ENCODE results near the gene CIB2. TPM values are rescaled to one million over a fixed set of nuclear protein-coding genes. Genes with fewer than 3 reads are reported as not detected.

CIB2 gene
- total and polyA plus RNA-seq, 7 donors, result 3.5 to 41.4 (median 10.5) TPM

DNA sequence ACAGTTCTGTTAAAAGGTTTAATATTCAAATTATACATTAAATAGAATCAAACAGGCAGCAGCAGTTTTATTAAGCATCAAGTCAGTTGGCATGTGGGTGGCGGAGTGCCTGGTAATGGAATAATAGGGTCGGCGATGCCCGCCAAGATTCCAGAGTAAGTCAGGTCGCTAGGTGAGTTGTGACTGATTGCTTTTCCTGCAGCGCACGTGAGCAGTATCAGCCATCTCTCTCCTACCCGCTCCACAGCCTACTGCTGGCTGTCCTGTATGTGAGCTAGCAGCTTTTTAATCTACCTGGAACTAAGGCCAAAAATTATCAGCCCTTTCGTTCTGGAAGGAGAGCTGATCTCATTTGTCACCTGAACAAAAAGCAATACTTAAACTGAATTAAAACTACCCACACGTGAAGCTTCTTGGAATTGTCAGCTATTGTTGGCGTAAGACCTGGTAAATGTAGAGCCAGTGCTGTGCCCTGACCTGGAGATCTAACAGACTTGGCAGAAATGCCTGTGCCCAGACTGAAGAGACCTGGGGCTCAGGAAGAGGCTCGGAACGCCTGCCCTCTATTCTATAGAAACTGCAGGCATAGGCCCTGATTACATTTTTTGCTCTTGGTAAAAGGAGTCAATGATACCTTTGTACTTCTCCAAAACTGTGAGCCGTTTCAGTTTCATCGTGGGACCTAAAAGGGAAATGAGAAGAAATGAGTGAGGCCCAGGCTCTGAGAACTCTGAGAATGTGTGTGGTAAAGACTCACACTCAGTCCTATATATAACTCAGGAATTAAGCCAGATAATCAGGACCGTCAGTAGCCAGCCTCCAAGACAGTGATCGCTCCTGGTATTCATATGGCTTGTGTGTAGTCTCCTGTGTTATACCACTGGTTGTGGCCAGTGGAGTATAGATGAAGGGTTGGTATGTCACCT is 39.9 kb upstream of the CIB2 start:
- no peak for DNase-seq
- no peaks in the 10 kb centered on the region for H3K4me1 ChIP-seq
- peaks cover 39 to 68% (median 50%) of the 10 kb centered on the region in 4 donors for H3K36me3 ChIP-seq
- H3K9me3 ChIP-seq, result no peaks in the 10 kb centered on the region
- no peak overlapping the region for H3K27ac ChIP-seq
- TF ChIP-seq EP300 (IDR thresholded peaks at IDR 0.05) (no peak), POLR2A (IDR thresholded peaks at IDR 0.05) (no peak)
- TF ChIP-seq, protein P1, sequence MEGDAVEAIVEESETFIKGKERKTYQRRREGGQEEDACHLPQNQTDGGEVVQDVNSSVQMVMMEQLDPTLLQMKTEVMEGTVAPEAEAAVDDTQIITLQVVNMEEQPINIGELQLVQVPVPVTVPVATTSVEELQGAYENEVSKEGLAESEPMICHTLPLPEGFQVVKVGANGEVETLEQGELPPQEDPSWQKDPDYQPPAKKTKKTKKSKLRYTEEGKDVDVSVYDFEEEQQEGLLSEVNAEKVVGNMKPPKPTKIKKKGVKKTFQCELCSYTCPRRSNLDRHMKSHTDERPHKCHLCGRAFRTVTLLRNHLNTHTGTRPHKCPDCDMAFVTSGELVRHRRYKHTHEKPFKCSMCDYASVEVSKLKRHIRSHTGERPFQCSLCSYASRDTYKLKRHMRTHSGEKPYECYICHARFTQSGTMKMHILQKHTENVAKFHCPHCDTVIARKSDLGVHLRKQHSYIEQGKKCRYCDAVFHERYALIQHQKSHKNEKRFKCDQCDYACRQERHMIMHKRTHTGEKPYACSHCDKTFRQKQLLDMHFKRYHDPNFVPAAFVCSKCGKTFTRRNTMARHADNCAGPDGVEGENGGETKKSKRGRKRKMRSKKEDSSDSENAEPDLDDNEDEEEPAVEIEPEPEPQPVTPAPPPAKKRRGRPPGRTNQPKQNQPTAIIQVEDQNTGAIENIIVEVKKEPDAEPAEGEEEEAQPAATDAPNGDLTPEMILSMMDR (IDR thresholded peaks at IDR 0.05), result no peak
- 82 to 92% methylated on average over 17 of the region's 17 CpGs for WGBS, 2 donors
- no peaks in the 10 kb centered on the region for H3K27me3 ChIP-seq
- intact Hi-C loops (cut with DNase I), result no loop called here
- no peak overlapping the region for H3K4me3 ChIP-seq

DNA sequence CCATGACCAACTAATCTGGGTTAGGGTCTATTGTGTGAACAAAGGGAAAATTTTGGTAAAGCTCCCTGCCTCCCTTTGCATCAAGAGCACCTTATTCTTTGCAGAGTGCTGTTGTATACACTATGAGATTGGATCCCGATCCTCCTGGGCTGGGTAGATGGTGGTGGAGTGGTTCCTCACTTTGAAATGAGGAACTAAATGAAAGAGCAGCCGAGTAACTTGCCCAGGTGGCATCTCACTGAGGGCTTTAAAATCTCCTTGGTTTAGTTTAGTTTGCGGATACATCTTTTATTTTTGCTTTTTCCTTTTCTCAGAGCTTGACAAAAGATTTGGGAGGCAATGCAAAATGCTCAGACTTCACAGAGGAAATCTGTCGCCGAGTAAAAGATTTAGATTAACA is 37.4 kb upstream of the CIB2 start:
- 68 to 91% methylated on average over 5 of the region's 5 CpGs for WGBS, 2 donors
- Histone ChIP-seq H3K4me1 (no peaks in the 10 kb centered on the region), H3K4me3 (no peak overlapping the region), H3K27ac (no peak overlapping the region), H3K36me3 (peaks cover 44 to 93% (median 72%) of the 10 kb centered on the region in 4 donors), H3K9me3 (no peaks in the 10 kb centered on the region), H3K27me3 (no peaks in the 10 kb centered on the region)
- intact Hi-C loops (cut with DNase I), result no loop called here
- TF ChIP-seq, protein P1 (IDR thresholded peaks at IDR 0.05), result no peak
- TF ChIP-seq EP300 (IDR thresholded peaks at IDR 0.05) (no peak), POLR2A (IDR thresholded peaks at IDR 0.05) (no peak), POLR2AphosphoS5 (IDR thresholded peaks at IDR 0.05) (no peak)
- no peak for DNase-seq

DNA sequence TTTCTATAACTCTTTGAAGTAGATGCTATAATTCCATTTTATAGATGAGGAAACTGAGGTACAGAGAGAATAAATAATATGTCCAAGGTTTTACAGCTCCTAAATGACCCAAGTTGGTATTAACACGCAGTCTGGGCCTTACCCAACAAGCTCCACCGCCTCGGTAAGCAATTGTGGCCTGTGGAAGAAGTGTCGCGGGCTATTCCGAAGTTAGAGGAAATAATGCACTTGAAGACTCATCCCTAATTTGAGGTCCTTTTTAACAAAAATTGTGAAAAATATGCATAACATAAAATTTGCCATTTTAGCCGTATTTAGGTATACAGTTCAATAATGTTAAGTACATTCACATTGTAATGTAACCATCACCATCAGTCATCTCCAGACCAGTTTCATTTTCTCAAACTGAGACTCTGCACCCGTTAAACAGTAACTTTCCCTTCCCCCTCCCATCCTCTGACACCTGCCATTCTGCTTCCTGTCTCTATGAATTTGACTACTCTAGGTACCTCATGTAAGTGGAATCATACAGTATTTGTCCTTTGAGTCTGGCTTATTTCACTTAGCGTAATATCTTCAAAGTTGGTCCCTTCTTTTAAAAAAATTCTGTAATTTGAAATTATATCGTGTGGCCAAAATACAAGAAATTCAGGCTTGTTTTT is 36.1 kb upstream of the CIB2 start:
- Histone ChIP-seq H3K9me3 (no peaks in the 10 kb centered on the region), H3K36me3 (peaks cover 44 to 100% (median 78%) of the 10 kb centered on the region in 4 donors), H3K4me3 (no peak overlapping the region), H3K27me3 (no peaks in the 10 kb centered on the region), H3K27ac (no peak overlapping the region), H3K4me1 (no peaks in the 10 kb centered on the region)
- intact Hi-C loops (cut with DNase I), result no loop called here
- DNase-seq, result no peak
- WGBS, 2 donors, result 77 to 83% methylated on average over 10 of the region's 10 CpGs
- TF ChIP-seq, protein P1 (IDR thresholded peaks at IDR 0.05), result no peak
- no peak for TF ChIP-seq EP300 (IDR thresholded peaks at IDR 0.05)
- no peak for TF ChIP-seq POLR2A (IDR thresholded peaks at IDR 0.05)
- no peak for TF ChIP-seq POLR2AphosphoS5 (IDR thresholded peaks at IDR 0.05)

DNA sequence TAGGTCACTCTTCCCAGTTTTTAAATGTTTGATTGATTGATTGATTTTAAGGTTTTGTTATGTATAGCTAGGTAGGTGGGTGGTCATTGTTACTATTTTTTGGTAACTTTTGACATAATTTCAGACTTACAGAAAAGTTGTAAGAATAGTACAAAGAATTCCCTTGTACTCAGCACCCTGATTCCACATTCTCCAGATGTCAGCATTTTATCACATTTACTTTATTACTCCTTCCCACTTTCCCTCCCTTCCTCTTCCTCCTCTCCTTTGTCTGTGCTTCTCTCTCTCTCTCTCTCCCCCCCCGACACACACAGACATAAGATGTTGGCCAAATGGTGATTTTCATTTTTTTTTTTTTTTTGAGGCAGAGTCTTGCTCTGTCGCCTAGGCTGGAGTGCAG is 32.8 kb upstream of the CIB2 start:
- DNase-seq, result no peak
- H3K27ac ChIP-seq, result no peak overlapping the region
- no peak overlapping the region for H3K4me3 ChIP-seq
- H3K27me3 ChIP-seq, result no peaks in the 10 kb centered on the region
- intact Hi-C loops (cut with DNase I), result no loop called here
- H3K36me3 ChIP-seq, result peaks cover 44 to 100% (median 81%) of the 10 kb centered on the region in 4 donors
- 94 to 96% methylated on average over 2 of the region's 2 CpGs for WGBS, 2 donors
- H3K4me1 ChIP-seq, result no peaks in the 10 kb centered on the region
- no peaks in the 10 kb centered on the region for H3K9me3 ChIP-seq
- TF ChIP-seq EP300 (IDR thresholded peaks at IDR 0.05) (no peak), POLR2AphosphoS5 (IDR thresholded peaks at IDR 0.05) (no peak), POLR2A (IDR thresholded peaks at IDR 0.05) (no peak)
- TF ChIP-seq, protein P1 (IDR thresholded peaks at IDR 0.05), result no peak

All from sigmoid colon (tissue), 7 donors.